ENCODE results near the gene ACBD3. TPM values are rescaled to one million over a fixed set of nuclear protein-coding genes. Genes with fewer than 3 reads are reported as not detected.
"Not testable (repeated sequence)": the region's sequence is repeated elsewhere in the genome, so short reads cannot be mapped to it uniquely, and the experiment has no call there.

The ACBD3 gene
- total RNA-seq, 1 donor from 2014 or later = 42.3 TPM

DNA sequence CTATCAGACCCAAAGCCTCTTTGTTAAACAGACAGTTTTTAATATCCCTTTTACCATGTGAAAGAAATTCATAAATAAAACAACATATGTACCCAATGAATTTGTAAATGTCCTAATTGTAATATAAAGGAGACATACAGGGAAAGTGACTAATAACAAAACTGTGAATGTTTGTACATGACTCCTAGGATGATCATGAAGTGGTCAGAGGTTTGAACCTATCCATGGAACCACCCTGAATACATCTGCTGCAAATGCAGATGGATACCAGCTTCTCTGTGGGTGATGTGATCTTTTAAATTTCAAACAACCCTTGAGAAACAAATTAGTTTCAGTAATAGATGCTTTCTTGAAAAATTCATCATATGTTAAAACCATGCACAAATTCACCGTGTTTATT lies 16.7 kb upstream of the ACBD3 start:
- no peak for DNase-seq (ENCODE audit: low spot score)
- intact Hi-C loops (cut with DNase I) = loop anchor here (5.0 kb wide), 1 partner anchor 129 kb away; no protein-coding TSS in a partner anchor

DNA sequence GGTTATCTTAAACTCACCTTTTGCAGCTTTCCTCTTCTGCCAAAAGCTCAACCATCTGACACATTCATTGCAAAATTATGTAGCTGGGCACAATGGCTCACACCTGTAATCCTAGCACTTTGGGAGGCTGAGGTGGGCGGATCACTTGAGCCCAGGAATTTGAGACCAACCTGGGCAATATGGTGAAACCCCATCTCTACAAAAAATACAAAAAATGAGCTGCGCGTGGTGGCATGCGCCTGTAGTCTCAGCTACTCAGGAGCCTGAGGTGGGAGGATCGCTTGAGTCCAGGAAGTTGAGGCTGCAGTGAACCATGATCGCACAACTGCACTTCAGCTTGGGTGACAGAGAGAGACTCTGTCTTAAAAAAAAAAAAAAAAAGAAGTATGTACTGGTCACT lies 16.1 kb upstream of the ACBD3 start:
- intact Hi-C loops (cut with DNase I) = loop anchor here (5.0 kb wide), 1 partner anchor 130 kb away; no protein-coding TSS in a partner anchor
- DNase-seq (ENCODE audit: low spot score) = not testable (repeated sequence)

DNA sequence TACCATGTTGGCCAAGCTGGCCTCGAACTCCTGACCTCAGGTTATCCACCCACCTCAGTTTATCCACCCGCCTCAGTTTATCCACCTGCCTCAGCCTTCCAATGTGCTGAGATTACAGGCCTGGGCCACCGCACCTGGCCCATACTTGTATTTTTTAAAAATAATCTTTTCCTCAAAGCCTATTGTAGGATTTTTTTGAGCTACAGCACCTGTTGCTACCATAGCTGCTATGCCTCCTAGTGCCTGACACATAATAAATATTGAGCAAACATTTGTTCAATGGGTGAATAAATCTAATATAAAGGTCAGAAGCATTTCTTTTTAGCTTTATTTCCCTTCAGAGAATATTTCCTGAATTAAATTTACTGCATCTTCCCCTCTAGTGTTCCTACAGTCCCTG lies 15.7 kb upstream of the ACBD3 start:
- intact Hi-C loops (cut with DNase I) = loop anchor here (5.0 kb wide), 1 partner anchor 130 kb away; no protein-coding TSS in a partner anchor
- DNase-seq (ENCODE audit: low spot score) = no peak

DNA sequence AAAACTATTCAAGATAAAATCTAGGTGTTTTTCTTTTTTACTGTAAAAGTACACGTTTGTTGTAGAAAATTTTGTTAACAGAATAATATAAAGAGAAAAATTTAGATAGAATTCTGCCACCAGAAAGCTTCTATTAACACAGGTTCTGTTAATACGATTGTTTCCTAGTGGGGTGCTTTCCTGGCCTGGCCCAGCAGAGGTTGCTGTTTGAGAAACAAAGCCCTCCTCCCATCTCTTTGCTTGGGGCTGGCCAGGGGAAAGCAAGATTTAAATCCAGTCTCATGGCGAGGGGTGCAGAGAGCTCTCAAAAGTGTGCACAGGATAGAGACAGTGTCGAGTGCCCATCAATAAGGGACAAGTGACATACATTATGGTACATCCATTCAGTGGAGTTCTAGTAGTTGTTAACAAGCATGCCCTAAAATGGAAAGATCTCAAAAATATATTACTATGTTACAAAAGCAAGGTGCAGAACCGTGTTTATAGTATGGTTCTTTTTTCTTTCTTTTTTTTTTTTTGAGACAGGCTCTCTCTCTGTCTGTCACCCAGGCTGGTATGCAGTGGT lies 14.6 kb upstream of the ACBD3 start:
- intact Hi-C loops (cut with DNase I) = loop anchor here (5.0 kb wide), 1 partner anchor 131 kb away; no protein-coding TSS in a partner anchor
- no peak for DNase-seq (ENCODE audit: low spot score)

DNA sequence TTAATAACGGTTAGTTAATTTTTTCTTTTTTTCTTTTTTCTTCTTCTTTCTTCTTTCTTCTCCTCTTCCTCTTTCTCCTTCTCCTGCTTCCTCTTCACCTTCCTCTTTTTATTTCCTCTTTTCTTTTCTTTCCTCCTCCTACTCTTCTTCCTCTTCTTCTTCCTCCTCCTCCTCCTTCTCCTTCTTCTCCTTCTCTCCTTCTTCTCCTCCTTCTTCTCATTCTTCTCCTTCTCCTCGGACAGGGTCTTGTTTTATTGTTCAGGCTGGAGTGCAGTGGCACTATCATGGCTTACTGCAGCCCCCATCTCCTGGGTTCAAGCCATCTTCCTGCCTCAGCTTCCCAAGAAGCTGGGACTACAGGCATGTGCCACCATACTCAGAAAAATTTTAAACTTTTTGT lies 13.4 kb upstream of the ACBD3 start:
- intact Hi-C loops (cut with DNase I) = loop anchor here (2.0 to 5.0 kb wide), 2 partner anchors 75 to 132 kb away; no protein-coding TSS in a partner anchor
- no peak for DNase-seq (ENCODE audit: low spot score)

DNA sequence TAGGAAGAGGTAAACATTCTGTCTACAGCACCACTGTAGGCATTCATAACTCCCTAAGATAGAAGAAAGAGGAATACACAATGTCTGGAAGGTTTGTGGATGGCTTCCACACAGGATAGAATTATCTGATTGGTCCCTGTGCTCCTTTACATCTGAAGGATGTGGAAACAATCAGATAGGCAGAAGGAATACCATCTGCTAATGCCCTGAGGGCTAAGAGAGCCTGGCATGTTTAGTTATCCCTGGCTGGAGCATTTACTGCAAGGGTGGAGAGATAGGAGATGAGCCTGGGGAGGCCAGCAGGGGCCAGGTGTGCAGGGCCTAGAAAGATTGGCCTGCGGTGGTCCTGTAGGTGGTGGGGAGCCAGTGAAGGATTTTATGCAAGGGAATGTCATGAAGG lies 8.6 kb upstream of the ACBD3 start:
- no peak for DNase-seq (ENCODE audit: low spot score)
- intact Hi-C loops (cut with DNase I) = no loop called here

DNA sequence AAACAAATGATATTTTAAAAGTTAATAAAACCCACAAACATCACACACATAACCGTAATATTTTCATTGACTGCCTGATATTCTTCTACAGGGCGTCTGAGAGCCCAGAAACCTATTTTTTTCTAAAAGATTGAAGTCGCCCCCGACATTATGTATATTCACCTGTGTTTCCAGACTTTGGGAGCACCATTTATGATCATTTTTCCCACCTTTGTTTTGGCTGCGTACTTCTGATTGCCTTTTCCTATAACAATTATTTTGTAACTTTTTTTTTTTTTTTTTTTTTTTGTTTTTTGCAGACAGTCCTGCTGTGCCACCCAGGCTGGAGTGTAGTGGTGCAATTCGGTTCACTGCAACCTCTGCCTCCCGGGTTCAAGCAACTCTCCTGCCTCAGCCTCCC lies 839 bp upstream of the ACBD3 start:
- intact Hi-C loops (cut with DNase I) = loop anchor here (5.0 kb wide), 1 partner anchor 125 kb away; the partner anchor contains the start of gene H3-3A

DNA sequence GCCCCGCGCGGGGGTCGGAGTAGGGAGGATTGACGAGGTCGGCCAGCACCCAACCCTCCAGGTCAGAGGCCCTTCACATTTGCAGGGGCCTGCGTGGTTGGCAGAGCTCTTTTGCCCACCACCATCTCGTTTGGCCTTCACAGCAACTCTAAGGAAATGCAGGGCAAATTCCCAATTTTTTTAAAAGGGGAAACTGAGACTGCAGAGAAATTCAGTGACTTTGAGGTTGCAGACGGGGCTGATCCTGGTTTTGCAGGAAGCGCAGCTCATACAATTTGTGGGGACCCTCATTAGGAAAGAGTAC lies 430 bp upstream of the ACBD3 start:
- intact Hi-C loops (cut with DNase I) = loop anchor here (5.0 kb wide), 1 partner anchor 125 kb away; the partner anchor contains the start of gene H3-3A
- no peak for DNase-seq (ENCODE audit: low spot score)

More for the DNA sequence above, 839 bp upstream of the ACBD3 start:
- DNase-seq (ENCODE audit: low spot score) = no peak

DNA sequence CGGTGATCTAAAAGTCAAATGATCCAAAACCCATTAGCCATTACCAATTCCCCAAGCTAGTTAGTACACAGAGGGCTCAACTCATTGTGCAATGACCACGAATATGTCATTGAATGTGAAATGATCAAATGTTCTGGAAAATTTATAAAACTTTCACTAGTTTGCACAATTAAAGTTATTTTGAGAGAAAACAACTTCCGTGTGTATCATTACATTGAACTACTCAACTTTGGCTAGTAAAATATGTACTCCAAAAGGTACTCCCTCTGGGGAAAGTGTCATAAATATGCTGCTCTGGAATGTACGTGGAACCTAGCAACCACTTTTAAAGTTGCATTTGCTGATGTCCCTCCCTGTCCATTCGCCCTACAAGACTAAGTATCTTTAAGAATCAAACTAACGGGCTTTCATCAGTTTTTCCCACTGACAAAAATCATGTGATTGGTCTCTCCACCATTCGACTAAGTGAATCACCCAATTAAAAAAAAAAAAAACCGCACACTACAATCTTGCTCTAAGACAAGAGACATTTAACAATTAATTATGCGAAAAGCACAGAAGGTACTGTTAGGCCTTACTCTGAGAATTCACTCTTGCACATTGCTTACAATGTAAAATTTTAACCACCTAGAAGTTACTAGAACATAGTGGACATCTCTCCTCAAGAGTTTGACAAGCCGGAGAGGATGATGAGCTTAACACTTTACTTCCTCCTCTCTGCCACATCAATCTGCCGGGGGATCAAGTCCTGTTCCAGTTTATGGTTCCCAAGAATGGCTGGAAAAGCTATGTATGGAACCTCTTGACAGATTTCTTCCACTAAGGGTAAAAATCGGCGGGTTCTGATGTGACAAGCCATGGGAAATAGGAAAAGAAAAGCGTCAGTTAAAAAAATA lies 1.2 kb downstream of the ACBD3 start:
- DNase-seq (ENCODE audit: low spot score) = no peak
- intact Hi-C loops (cut with DNase I) = loop anchor here (5.0 kb wide), 1 partner anchor 123 kb away; the partner anchor contains the start of gene H3-3A

DNA sequence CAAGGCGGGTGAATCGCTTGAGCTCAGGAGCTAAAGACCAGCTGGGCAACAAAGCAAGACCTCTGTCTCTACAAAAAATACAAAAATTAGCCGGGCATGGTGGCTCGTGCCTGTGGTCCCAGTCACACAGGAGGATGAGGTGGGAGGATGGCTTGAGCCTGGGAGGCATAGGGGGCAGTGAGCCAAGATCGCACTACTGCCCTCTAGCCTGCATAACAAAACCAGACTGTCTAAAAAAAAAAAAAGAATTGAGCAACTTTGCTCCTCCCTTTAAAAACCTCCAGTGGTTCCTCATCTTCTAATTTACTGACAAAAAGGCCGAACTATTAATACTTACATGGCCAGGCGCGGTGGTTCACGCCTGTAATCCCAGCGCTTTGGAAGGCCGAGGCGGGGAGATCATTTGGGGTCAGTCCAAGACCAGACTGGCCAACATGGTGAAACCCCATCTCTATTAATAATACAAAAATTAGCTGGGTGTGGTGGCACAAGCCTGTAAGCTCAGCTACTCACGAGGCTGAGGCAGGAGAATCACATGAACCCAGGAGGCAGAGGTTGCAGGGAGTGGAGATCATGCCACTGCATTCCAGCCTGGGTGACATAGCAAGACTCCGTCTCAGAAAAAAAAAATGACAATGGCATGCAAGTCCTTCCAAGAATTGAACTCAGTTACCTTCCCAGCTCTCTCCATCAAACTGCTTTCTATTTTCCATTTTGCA lies 4.4 kb downstream of the ACBD3 start:
- DNase-seq (ENCODE audit: low spot score) = no peak
- intact Hi-C loops (cut with DNase I) = no loop called here

DNA sequence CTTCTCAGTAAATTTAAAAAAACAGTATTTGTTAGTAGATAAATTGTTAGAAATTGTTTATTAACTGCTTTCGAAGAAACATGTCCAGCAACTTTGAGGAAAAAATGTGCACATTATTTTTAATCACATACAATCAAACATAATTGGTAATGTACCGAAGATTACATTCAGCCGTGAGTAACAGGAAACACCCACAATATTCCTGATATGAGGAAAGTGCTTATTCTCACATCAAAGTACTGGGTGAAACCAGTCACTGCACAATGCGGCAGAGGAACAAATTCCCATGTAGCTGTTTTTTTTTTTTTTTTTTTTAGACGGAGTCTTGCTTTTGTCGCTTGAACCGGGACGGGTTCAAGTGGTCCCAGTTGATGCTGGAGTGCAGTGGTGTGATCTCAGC lies 9.7 kb downstream of the ACBD3 start:
- DNase-seq (ENCODE audit: low spot score) = no peak
- intact Hi-C loops (cut with DNase I) = no loop called here

DNA sequence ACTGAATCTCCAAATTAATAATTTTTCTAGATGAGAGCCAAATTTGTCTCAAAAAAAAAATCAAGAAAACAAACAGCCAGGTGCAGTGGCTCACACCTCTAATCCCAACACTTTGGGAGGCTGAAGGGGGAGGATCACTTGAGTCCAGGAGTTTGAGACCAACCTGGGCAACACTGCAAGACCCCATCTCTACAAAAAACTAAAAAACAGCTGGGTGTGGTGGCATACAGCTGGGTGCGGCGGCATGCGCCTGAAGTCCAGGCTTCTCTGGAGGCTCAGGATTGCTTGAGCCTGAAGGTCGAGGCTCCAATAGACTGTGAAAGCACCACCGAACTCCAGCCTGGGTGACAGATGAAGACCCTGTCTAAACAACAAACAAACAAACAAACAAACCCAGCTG lies 14.0 kb downstream of the ACBD3 start:
- intact Hi-C loops (cut with DNase I) = no loop called here

DNA sequence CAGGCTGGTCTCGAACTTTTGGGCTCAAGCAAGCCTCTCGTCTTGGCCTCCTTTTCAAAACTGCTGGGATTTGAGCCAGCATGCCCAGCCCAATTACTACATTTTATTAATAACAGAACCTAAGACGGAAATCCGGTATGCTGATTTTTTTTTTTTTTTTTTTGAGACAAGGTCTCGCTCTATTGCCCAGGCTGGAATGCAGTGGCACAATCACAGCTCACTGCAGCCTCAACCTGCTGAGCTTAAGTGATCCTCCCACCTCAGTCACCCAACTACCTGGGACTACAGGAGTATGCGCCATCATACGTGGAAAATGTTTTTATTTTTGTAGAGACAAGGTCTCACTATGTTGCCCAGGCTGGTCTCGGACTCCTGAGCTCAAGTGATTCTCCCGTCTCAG lies 20.2 kb downstream of the ACBD3 start:
- intact Hi-C loops (cut with DNase I) = no loop called here
- no peak for DNase-seq (ENCODE audit: low spot score)

More for the DNA sequence above, 14.0 kb downstream of the ACBD3 start:
- DNase-seq (ENCODE audit: low spot score) = no peak

DNA sequence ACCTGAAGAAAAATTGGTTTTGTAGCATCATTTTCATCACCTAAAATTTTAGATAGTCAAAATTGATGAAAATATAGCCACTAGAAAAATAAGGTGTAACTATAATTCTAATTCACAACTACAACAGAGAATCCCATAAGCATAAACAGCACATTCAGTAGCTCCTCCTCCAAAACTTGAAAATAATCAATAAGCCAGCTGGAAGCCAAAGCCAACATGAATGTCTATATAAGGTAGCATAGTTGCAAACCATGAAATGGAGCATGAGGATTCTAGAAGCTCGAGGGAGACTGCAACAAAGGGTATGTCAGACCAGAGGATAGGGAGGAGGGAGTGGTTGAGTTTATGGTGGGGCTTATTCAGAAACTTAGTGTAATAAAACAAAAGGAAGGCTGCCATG lies 22.4 kb downstream of the ACBD3 start:
- DNase-seq (ENCODE audit: low spot score) = no peak
- intact Hi-C loops (cut with DNase I) = no loop called here

DNA sequence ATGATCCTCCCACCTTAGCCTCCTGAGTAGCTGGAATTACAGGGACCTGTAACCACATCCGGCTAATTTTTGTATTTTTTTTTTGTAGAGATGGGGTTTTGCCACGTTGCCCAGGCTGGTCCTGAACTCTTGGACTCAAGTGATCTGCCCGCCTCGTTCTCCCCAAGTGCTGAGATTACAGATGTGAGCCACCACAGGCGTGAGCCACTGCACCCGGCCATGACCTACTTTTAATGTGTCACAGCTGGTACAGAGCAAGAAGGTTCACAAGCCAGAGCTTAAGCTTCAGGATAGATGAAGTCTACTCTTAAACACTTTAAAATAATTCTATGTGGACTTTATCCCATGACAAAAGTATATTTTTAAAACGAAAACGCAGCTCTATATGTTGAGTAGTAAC lies 23.6 kb downstream of the ACBD3 start:
- no peak for DNase-seq (ENCODE audit: low spot score)
- intact Hi-C loops (cut with DNase I) = no loop called here

DNA sequence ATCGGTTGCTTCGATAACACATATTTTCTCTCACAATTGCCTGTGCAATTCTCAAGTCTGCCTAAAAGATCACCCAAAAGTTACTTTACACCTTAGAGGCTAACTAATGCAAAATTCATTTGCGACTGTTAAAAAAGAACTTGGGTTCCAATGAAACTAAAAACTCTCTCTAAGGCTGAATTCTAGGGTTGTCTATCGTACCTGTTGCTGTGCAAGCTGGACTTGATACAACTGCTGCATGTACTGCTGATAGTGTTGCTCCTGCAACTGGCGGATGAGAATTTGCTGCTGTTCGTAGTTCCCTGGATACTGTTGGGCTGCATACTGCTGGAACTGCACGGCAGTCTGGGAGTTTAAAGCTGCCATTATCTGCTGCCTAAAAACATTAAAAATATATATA lies 27.6 kb downstream of the ACBD3 start:
- no peak for DNase-seq (ENCODE audit: low spot score)
- intact Hi-C loops (cut with DNase I) = no loop called here

DNA sequence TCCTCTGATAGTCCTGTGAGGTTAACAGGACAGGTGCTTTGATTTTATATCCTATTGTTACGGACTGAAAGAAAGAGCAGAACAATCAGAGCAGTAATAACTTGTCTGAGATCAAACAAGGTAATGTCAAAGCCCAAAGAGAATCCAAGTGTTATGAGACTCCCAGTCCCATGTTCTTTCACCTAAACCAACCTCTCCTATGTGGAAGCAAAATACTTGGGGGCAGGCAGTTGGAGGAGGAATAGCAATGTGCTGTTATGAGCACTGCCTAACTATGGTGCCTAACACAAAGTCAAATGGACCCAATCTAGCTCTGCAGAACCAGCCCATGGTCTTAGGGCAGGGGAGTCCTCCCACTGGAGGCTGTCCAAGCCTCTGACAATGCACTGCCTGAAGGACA lies 28.1 kb downstream of the ACBD3 start:
- intact Hi-C loops (cut with DNase I) = no loop called here
- no peak for DNase-seq (ENCODE audit: low spot score)

DNA sequence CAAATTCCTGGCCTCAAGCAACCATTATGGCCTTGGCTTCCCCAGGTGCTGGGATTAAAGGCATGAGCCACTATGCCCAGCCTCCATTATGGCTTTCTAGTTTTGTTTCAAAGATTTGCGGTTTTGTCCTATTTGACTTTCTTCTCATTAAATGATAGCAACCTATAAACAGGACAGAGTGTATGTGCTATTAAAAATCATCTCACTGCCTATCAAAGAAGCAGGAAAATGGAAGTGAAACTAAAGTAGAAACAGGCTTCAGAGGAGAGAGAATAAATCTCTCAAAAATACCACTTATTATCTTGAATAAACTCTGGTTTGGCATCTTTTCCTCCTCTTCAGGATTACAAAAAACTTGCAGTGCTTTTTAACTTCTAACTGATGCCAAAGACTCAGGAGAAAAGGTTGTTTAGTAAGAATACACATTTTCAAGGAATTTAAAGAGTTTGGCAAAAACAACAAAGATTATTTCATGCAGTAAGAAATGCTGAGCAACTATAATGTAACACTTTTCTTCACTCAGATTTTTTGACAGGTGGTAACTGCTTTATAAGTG lies 28.7 kb downstream of the ACBD3 start:
- intact Hi-C loops (cut with DNase I) = no loop called here
- no peak for DNase-seq (ENCODE audit: low spot score)

DNA sequence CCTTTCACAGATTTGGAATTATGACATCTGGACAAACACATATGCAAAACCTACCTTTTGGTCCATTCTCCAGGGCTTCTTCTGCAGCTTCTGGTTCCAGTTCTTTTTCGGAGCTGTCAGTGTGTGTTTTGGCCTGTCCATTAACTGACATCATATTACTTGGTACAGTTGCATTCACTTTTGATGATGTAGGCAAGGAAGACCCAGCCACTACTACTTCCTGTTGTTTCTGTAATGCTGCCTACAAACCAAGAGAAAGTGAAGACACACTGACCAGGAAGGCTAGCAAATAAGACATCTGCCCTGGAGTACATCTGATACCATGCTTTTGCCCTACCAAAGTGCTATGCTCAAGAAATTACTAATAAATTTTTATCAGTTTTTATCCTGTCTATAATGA lies 31.9 kb downstream of the ACBD3 start:
- no peak for DNase-seq (ENCODE audit: low spot score)
- intact Hi-C loops (cut with DNase I) = no loop called here

DNA sequence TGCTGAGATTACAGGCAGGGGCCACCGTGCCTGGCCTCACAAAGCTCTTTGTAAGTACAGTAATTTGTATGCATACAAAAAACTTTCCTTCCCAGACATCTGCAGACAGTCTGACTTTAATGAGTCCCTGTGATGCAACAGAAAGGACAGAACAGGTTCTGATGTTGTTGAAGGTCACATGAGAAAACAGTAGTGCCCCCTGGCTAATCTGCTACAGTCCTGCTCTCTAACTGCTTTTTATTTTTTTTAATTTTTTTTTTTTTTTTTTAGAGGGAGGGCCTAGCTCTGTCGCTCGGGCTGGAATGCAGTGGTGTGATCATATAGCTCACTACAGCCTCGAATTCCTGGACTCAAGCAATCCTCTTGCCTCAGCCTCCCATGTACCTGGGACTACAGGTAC lies 36.7 kb downstream of the ACBD3 start:
- intact Hi-C loops (cut with DNase I) = no loop called here
- DNase-seq (ENCODE audit: low spot score) = no peak
